ENCODE measurements around the gene CLRN2. TPM values are rescaled to one million over a fixed set of nuclear protein-coding genes. Genes with fewer than 3 reads are reported as not detected.
A peak's percentile ranks its signal among the peaks of the same experiment; 100 is the strongest.

CLRN2 gene
- total RNA-seq, 1 experiment from 2014 or later: not detected

- TF ChIP-seq HMGXB4 (CRISPR knock-in tag; IDR thresholded peaks at IDR 0.05): 0 out of 2 replicates have a peak, but pooled peaks have one; percentile 23
- peak; percentile 87 for TF ChIP-seq ZNF423 (CRISPR knock-in tag; IDR thresholded peaks at IDR 0.05)
Measured at GRCh38 chr4:17511950-17512795, 2.8 kb upstream of the CLRN2 start, which contains the start of gene QDPR (continued).

- ChIA-PET POLR2A (interaction anchor here (0.8 kb wide), 1 partner anchor 31 kb away, joined by 3 read pairs; no protein-coding TSS in a partner anchor), CTCF (interaction anchor here (0.7 to 2.5 kb wide), 6 partner anchors 34 to 135 kb away, joined by 3 to 6 read pairs (median 4); partner anchors contain the start of genes LAP3 and MED28)
- ATAC-seq: no peak
- H3K4me3 Mint-ChIP-seq: peak overlapping the region; percentile 62
- peaks cover 8% of the 10 kb centered on the region; the same call in 1 of the 2 replicates for H3K36me3 Mint-ChIP-seq
- no peaks in the 10 kb centered on the region for H3K9me3 Mint-ChIP-seq
- TF ChIP-seq ZNF671 (CRISPR knock-in tag; IDR thresholded peaks at IDR 0.05): no peak
- TF ChIP-seq ZNF232 (CRISPR knock-in tag; IDR thresholded peaks at IDR 0.05): no peak
- no peak for TF ChIP-seq GTF2I (CRISPR knock-in tag; conservative IDR thresholded peaks at IDR 0.05)
- TF ChIP-seq OVOL2 (CRISPR knock-in tag; IDR thresholded peaks at IDR 0.05; ENCODE audit: borderline replicate concordance): no peak
- TF ChIP-seq MYBL2 (CRISPR knock-in tag; IDR thresholded peaks at IDR 0.05): no peak
- TF ChIP-seq CTCF (IDR thresholded peaks at IDR 0.05): no peak
- TF ChIP-seq RELA (CRISPR knock-in tag; IDR thresholded peaks at IDR 0.05; ENCODE audit: borderline replicate concordance): no peak
- no peak for TF ChIP-seq TEAD1 (CRISPR knock-in tag; IDR thresholded peaks at IDR 0.05)
- TF ChIP-seq GRHL2 (CRISPR knock-in tag; IDR thresholded peaks at IDR 0.05; ENCODE audit: insufficient replicate concordance, severe bottlenecking): no peak
- no peak for TF ChIP-seq E2F4 (CRISPR knock-in tag; IDR thresholded peaks at IDR 0.05; ENCODE audit: borderline replicate concordance, low read depth)
- no peak for TF ChIP-seq ELF4 (CRISPR knock-in tag; IDR thresholded peaks at IDR 0.05; ENCODE audit: low read depth)
- TF ChIP-seq ARID4B (CRISPR knock-in tag; IDR thresholded peaks at IDR 0.05; ENCODE audit: borderline replicate concordance): no peak
- TF ChIP-seq E2F5 (CRISPR knock-in tag; IDR thresholded peaks at IDR 0.05): no peak
- TF ChIP-seq MLX (CRISPR knock-in tag; IDR thresholded peaks at IDR 0.05): no peak
- TF ChIP-seq MXD4 (CRISPR knock-in tag; IDR thresholded peaks at IDR 0.05; ENCODE audit: borderline replicate concordance): no peak
- no peak for TF ChIP-seq GABPB1 (CRISPR knock-in tag; IDR thresholded peaks at IDR 0.05)
- TF ChIP-seq USF2 (CRISPR knock-in tag; IDR thresholded peaks at IDR 0.05): no peak
- peaks cover 52% of the 10 kb centered on the region for H3K4me1 Mint-ChIP-seq
- peaks cover 3% of the 10 kb centered on the region; the same call in 1 of the 2 replicates for H3K27me3 Mint-ChIP-seq (ENCODE audit: low read depth)
- no peak for DNase-seq (ENCODE audit: low spot score)
- no peak overlapping the region for H3K27ac Mint-ChIP-seq
Measured at GRCh38 chr4:17512973-17513665, 1.8 kb upstream of the CLRN2 start.
